T-cell (primary cell): ENCODE results near the gene CYP46A1. TPM values are rescaled to one million over a fixed set of nuclear protein-coding genes. Genes with fewer than 3 reads are reported as not detected.

Experiments used
- ATAC-seq, 4 experiments: fragments of 200-7000 bp in 3 of 4; fragments of 150-1000 bp in 1 of 4; cut with Tn5 transposase; replicated peaks in 1 of 4; 1 replicate in 3 of 4; 2 replicates in 1 of 4; pipeline ENCODE4 v1.10.0; 2021; ENCODE audit warnings: moderate library complexity in 3 of 4, mild to moderate bottlenecking in 2 of 4, moderate number of reproducible peaks in 1 of 4
- CTCF ChIA-PET, 2 donors: fragments of 300-600 bp; sonication (Branson Sonifier 250); formaldehyde crosslinking; loops; one replicate each; lab custom pipeline; 2022; ENCODE audit warnings: antibody characterized with exemption in 2 of 2; lab: Charles Lee
- POLR2A ChIA-PET, 2 donors: fragments of 300-600 bp; sonication (Branson Sonifier 250); formaldehyde crosslinking; loops; one replicate each; lab custom pipeline; 2022; ENCODE audit warnings: antibody characterized with exemption in 2 of 2; lab: Charles Lee
- DNase-seq, 35 experiments: peaks; one replicate each; pipeline versions ENCODE4 v3.0.0 to v3.0.0-alpha.2; 2013 to 2023
- H3K27ac ChIP-seq: one replicate; pipeline ENCODE4 v1.5.1; 2013; ENCODE audit warnings: low read length
- H3K27me3 ChIP-seq, 2 experiments: replicated peaks in 1 of 2; 1 replicate in 1 of 2; 2 replicates in 1 of 2; pipeline versions ENCODE4 v1.6.1 to v1.7.0; 2013; ENCODE audit warnings: low read length in 1 of 2, mixed read lengths in 1 of 2; ENCODE audit not compliant: control insufficient read depth in 2 of 2, insufficient read depth in 2 of 2; ENCODE audit errors: extremely low read depth in 1 of 2
- H3K36me3 ChIP-seq, 2 donors: 1 replicate in 1 of 2; 2 replicates in 1 of 2; pipeline versions ENCODE4 v1.6.1 to v1.7.0; 2013; ENCODE audit warnings: low read length in 1 of 2; ENCODE audit not compliant: control insufficient read depth in 2 of 2, insufficient read depth in 1 of 2; ENCODE audit errors: extremely low read depth in 1 of 2
- H3K4me1 ChIP-seq, 2 experiments: 1 replicate in 1 of 2; 2 replicates in 1 of 2; pipeline versions ENCODE4 v1.6.1 to v1.7.0; 2013; ENCODE audit warnings: low read length in 2 of 2, mixed read lengths in 1 of 2; ENCODE audit not compliant: insufficient read depth in 2 of 2, control insufficient read depth in 1 of 2; ENCODE audit errors: extremely low read depth in 1 of 2
- H3K4me3 ChIP-seq, 2 donors: 1 replicate in 1 of 2; 2 replicates in 1 of 2; pipeline versions ENCODE4 v1.5.1 to v1.7.0; 2013; ENCODE audit warnings: mild to moderate bottlenecking in 2 of 2, low read length in 1 of 2, moderate library complexity in 1 of 2; ENCODE audit not compliant: control insufficient read depth in 1 of 2; ENCODE audit errors: extremely low read depth in 1 of 2
- H3K9me3 ChIP-seq: 2 replicates; pipeline ENCODE4 v1.7.0; 2013
- H3K27ac Mint-ChIP-seq, 2 donors: one replicate each; pipeline ENCODE4 v1.8.0; 2020 to 2021; ENCODE audit warnings: mild to moderate bottlenecking in 2 of 2, mixed read lengths in 2 of 2
- H3K27me3 Mint-ChIP-seq, 2 donors: one replicate each; pipeline ENCODE4 v1.8.0; 2021 to 2022; ENCODE audit warnings: mixed read lengths in 2 of 2
- H3K36me3 Mint-ChIP-seq: one replicate; pipeline ENCODE4 v1.8.0; 2021; ENCODE audit warnings: mixed read lengths
- H3K4me1 Mint-ChIP-seq, 3 donors: one replicate each; pipeline ENCODE4 v1.8.0; 2020 to 2022; ENCODE audit warnings: mixed read lengths in 3 of 3, mild to moderate bottlenecking in 1 of 3
- H3K4me3 Mint-ChIP-seq, 3 donors: one replicate each; pipeline ENCODE4 v1.8.0; 2020 to 2022; ENCODE audit warnings: mild to moderate bottlenecking in 3 of 3, mixed read lengths in 3 of 3, moderate library complexity in 3 of 3
- H3K9me3 Mint-ChIP-seq, 3 donors: one replicate each; pipeline ENCODE4 v1.8.0; 2020 to 2022; ENCODE audit warnings: mixed read lengths in 3 of 3
- WGBS: methylation state at CpG from one replicate; pipeline ENCODE4 v1.1.5; 2013; ENCODE audit warnings: missing lambda C conversion rate; ENCODE audit not compliant: insufficient coverage; 5-methylcytosine and 5-hydroxymethylcytosine counted together
- total RNA-seq, 35 experiments: library from RNA in 6 of 35; stranded (reverse) in 6 of 35; fragments of 120-200 nt in 1 of 35; gene quantifications; one replicate each; pipeline versions ENCODE4 v1.2.1 to v1.2.4 and lab custom pipeline; 2013 to 2026

The CYP46A1 gene
- total RNA-seq, 5 donors from 2014 or later (not counting 1 experiment from before 2014, with no cell fraction given) = 0.10 to 0.51 (median 0.39) TPM

GRCh38 chr14:99717682-99718013 is 33.5 kb downstream of the CYP46A1 start:
- no peak overlapping the region for H3K4me3 Mint-ChIP-seq
- H3K27me3 Mint-ChIP-seq = peaks cover 9% of the 10 kb centered on the region in 2 donors
- POLR2A ChIA-PET = no interaction called here
- H3K4me1 Mint-ChIP-seq = no peaks in the 10 kb centered on the region
- CTCF ChIA-PET = no interaction called here
- DNase-seq (peak in 1 of 35 experiments; percentile 15), ATAC-seq (no peak)
- Histone ChIP-seq H3K36me3 (no peaks in the 10 kb centered on the region), H3K27me3 (peaks cover 0 to 26% of the 10 kb centered on the region in 2 experiments), H3K27ac (no peak overlapping the region), H3K9me3 (no peaks in the 10 kb centered on the region), H3K4me3 (no peak overlapping the region), H3K4me1 (no peaks in the 10 kb centered on the region)
- WGBS = 79% methylated on average over 5 of the region's 5 CpGs
- H3K27ac Mint-ChIP-seq = no peak overlapping the region
- H3K36me3 Mint-ChIP-seq = no peaks in the 10 kb centered on the region
- peaks cover 0 to 2% (median 0%) of the 10 kb centered on the region in 3 donors for H3K9me3 Mint-ChIP-seq

- no peaks in the 10 kb centered on the region for H3K36me3 Mint-ChIP-seq
- WGBS = 68% methylated on average over 11 of the region's 14 CpGs
- ChIA-PET POLR2A (no interaction called here), CTCF (no interaction called here)
- Histone ChIP-seq H3K27me3 (peaks cover 0 to 26% of the 10 kb centered on the region in 2 experiments), H3K4me3 (no peak overlapping the region), H3K9me3 (no peaks in the 10 kb centered on the region), H3K4me1 (no peaks in the 10 kb centered on the region), H3K27ac (no peak overlapping the region), H3K36me3 (no peaks in the 10 kb centered on the region)
- no peak overlapping the region for H3K4me3 Mint-ChIP-seq
- peak in 1 of 35 experiments; percentile 5 for DNase-seq
- no peak overlapping the region for H3K27ac Mint-ChIP-seq
- H3K27me3 Mint-ChIP-seq = peaks cover 9 to 12% of the 10 kb centered on the region in 2 donors
- no peaks in the 10 kb centered on the region for H3K9me3 Mint-ChIP-seq
- H3K4me1 Mint-ChIP-seq = no peaks in the 10 kb centered on the region
- no peak for ATAC-seq
Observed at GRCh38 chr14:99718031-99718810, 34.1 kb downstream of the CYP46A1 start.

DNA sequence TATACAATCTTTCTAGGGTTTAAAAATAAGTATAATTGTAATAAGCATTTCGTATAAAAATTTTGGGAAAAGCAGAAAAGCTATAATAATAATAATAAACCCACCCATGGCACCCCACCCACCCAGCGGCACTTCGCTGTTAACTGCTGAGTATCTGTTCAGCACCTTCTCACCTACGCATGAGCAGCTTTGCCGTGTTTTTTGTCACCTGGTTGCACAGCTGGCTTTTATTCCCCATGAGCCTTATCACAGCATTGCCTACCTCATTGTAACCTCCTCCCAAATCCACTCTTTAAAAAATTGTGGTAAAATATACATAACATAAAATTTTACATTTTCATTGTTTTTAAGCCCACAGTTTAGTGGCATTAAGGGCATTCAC is 34.7 kb downstream of the CYP46A1 start:
- H3K4me3 Mint-ChIP-seq = no peak overlapping the region
- POLR2A ChIA-PET = no interaction called here

GRCh38 chr14:99720941-99721791 is 37.1 kb downstream of the CYP46A1 start:
- Histone ChIP-seq H3K27me3 (peaks cover 0 to 36% of the 10 kb centered on the region in 2 experiments), H3K36me3 (no peaks in the 10 kb centered on the region), H3K9me3 (no peaks in the 10 kb centered on the region), H3K4me3 (no peak overlapping the region), H3K27ac (no peak overlapping the region), H3K4me1 (no peaks in the 10 kb centered on the region)
- ATAC-seq (no peak), DNase-seq (peak in 1 of 35 experiments; percentile 11)
- Mint-ChIP-seq H3K4me3 (no peak overlapping the region), H3K9me3 (no peaks in the 10 kb centered on the region), H3K27me3 (peaks cover 21 to 24% of the 10 kb centered on the region in 2 donors), H3K27ac (no peak overlapping the region), H3K36me3 (no peaks in the 10 kb centered on the region), H3K4me1 (no peaks in the 10 kb centered on the region)
- POLR2A ChIA-PET = no interaction called here
- 82% methylated on average over 12 of the region's 18 CpGs for WGBS
- CTCF ChIA-PET = no interaction called here

More for the DNA sequence above, 34.7 kb downstream of the CYP46A1 start:
- Histone ChIP-seq H3K27me3 (peaks cover 0 to 26% of the 10 kb centered on the region in 2 experiments), H3K36me3 (no peaks in the 10 kb centered on the region), H3K4me3 (no peak overlapping the region), H3K4me1 (no peaks in the 10 kb centered on the region), H3K27ac (no peak overlapping the region), H3K9me3 (no peaks in the 10 kb centered on the region)
- no peak overlapping the region for H3K27ac Mint-ChIP-seq
- CTCF ChIA-PET = no interaction called here
- no peak for DNase-seq
- no peaks in the 10 kb centered on the region for H3K36me3 Mint-ChIP-seq
- H3K4me1 Mint-ChIP-seq = no peaks in the 10 kb centered on the region
- H3K9me3 Mint-ChIP-seq = no peaks in the 10 kb centered on the region
- no CpG with 5 or more reads among the region's 5 CpGs for WGBS
- no peak for ATAC-seq
- H3K27me3 Mint-ChIP-seq = peaks cover 13% of the 10 kb centered on the region in 2 donors

- no peaks in the 10 kb centered on the region for H3K36me3 ChIP-seq
- Mint-ChIP-seq H3K4me3 (no peak overlapping the region), H3K4me1 (no peaks in the 10 kb centered on the region), H3K36me3 (no peaks in the 10 kb centered on the region), H3K9me3 (no peaks in the 10 kb centered on the region), H3K27me3 (peaks cover 25 to 26% of the 10 kb centered on the region in 2 donors), H3K27ac (no peak overlapping the region)
- POLR2A ChIA-PET = no interaction called here
- peak in 2 of 35 experiments; percentile 5 to 9 for DNase-seq
- peaks cover 0 to 40% of the 10 kb centered on the region in 2 experiments for H3K27me3 ChIP-seq
- no peak for ATAC-seq
- H3K4me3 ChIP-seq = no peak overlapping the region
- 76% methylated on average over 9 of the region's 12 CpGs for WGBS
- H3K9me3 ChIP-seq = no peaks in the 10 kb centered on the region
- CTCF ChIA-PET = no interaction called here
- H3K27ac ChIP-seq = no peak overlapping the region
- H3K4me1 ChIP-seq = no peaks in the 10 kb centered on the region
Observed at GRCh38 chr14:99721792-99722516, 37.9 kb downstream of the CYP46A1 start.

GRCh38 chr14:99722741-99723140 is 38.6 kb downstream of the CYP46A1 start:
- Histone ChIP-seq H3K27ac (no peak overlapping the region), H3K9me3 (no peaks in the 10 kb centered on the region), H3K4me3 (no peak overlapping the region), H3K27me3 (peaks cover 0 to 44% of the 10 kb centered on the region in 2 experiments), H3K4me1 (no peaks in the 10 kb centered on the region), H3K36me3 (no peaks in the 10 kb centered on the region)
- ATAC-seq (no peak), DNase-seq (peak in 1 of 35 experiments; percentile 14)
- peaks cover 25 to 32% of the 10 kb centered on the region in 2 donors for H3K27me3 Mint-ChIP-seq
- H3K4me1 Mint-ChIP-seq = no peaks in the 10 kb centered on the region
- POLR2A ChIA-PET = no interaction called here
- H3K27ac Mint-ChIP-seq = no peak overlapping the region
- CTCF ChIA-PET = no interaction called here
- WGBS = 93% methylated on average over 6 of the region's 9 CpGs
- no peaks in the 10 kb centered on the region for H3K9me3 Mint-ChIP-seq
- H3K4me3 Mint-ChIP-seq = no peak overlapping the region
- H3K36me3 Mint-ChIP-seq = no peaks in the 10 kb centered on the region
